Uterus (tissue), 4 donors: ENCODE measurements around the gene CXCL6. TPM values are rescaled to one million over a fixed set of nuclear protein-coding genes. Genes with fewer than 3 reads are reported as not detected.

Experiments used
- DNase-seq, 2 donors: peaks; one replicate each; pipeline ENCODE4 v3.0.0-alpha.2; 2019 to 2020
- H3K27ac ChIP-seq, 2 donors: fragments of 200-600 bp; sonication (generic); 1 replicate in 1 of 2; 2 replicates in 1 of 2; pipeline ENCODE4 v1.5.1; 2016 to 2018
- H3K27me3 ChIP-seq, 2 donors: fragments of 200-600 bp; sonication (generic); one replicate each; pipeline ENCODE4 v1.5.1; 2018 to 2019; ENCODE audit warnings: control low read depth in 1 of 2
- H3K36me3 ChIP-seq, 2 donors: fragments of 200-600 bp; sonication (generic); one replicate each; pipeline ENCODE4 v1.5.1; 2019; ENCODE audit warnings: control low read depth in 1 of 2
- H3K4me1 ChIP-seq, 2 donors: fragments of 200-600 bp; sonication (generic); one replicate each; pipeline ENCODE4 v1.5.1; 2018 to 2019; ENCODE audit warnings: control low read depth in 1 of 2
- H3K4me3 ChIP-seq, 2 donors: fragments of 200-600 bp; sonication (generic); 1 replicate in 1 of 2; 2 replicates in 1 of 2; pipeline ENCODE4 v1.5.1; 2018 to 2019; ENCODE audit warnings: mild to moderate bottlenecking in 1 of 2
- H3K9me3 ChIP-seq, 2 donors: fragments of 200-600 bp; sonication (generic); one replicate each; pipeline ENCODE4 v1.5.1; 2019; ENCODE audit warnings: control low read depth in 1 of 2
- POLR2A ChIP-seq, 2 donors: fragments of 450-650 bp; IDR thresholded peaks; one replicate each; pipeline ENCODE4 v1.6.1; 2016; ENCODE audit warnings: antibody characterized with exemption in 2 of 2, mild to moderate bottlenecking in 1 of 2, moderate library complexity in 1 of 2
- intact Hi-C: fragments of 100-400 bp; cut with DNase I; formaldehyde crosslinking; loops from one replicate; pipeline ENCODE4 v1.15.1; 2023; ENCODE audit warnings: low total_unique reads
- total RNA-seq, 4 donors: library from RNA; depleted of rRNA in 3 of 4; stranded (reverse); fragments of >200 nt in 3 of 4; gene quantifications; one replicate each; pipeline versions ENCODE4 v1.1.0 to v1.2.4, GENCODE V29; 2014 to 2023
- TF ChIP-seq, protein P1 (sequence below), 4 experiments: fragments of 200-600 bp in 2 of 4; fragments of 450-650 bp in 2 of 4; sonication (generic) in 2 of 4; IDR thresholded peaks; one replicate each; pipeline ENCODE4 v1.5.1; 2016 to 2019; ENCODE audit warnings: antibody characterized with exemption in 4 of 4, mild to moderate bottlenecking in 2 of 4, moderate library complexity in 1 of 4
- donor health status: DM: yes; HTN: yes; CAD: no.

Gene CXCL6
- total RNA-seq, 4 donors from 2014 or later: 0.28 to 4.1 TPM; not detected in 2

DNA sequence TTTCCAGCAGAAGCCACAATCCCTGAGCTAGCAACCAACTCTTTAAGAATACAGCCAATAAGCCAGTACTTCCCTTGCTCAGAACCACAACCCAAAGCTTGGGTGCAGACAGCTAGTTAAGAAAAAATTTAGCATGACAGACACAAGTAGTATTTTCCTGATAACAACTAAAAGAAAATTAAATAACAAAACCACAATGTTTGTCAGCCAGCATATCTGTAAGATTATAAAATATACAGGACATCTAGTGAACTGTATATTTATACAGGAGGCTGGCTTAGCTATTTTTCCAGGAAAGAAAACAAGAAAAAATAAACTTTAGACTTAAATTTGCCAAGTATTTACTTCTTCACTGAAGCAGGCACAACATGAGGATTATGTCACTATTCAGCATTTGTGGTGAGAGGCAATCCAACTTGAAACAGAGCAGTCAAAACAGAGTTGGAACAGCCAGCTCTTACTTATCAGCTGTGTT is 23.2 kb downstream of the CXCL6 start:
- intact Hi-C loops: no loop called here
- DNase-seq: no peak
- Histone ChIP-seq H3K36me3 (no peaks in the 10 kb centered on the region), H3K4me3 (no peak overlapping the region), H3K4me1 (no peaks in the 10 kb centered on the region), H3K9me3 (no peaks in the 10 kb centered on the region), H3K27ac (no peak overlapping the region), H3K27me3 (no peaks in the 10 kb centered on the region)
- TF ChIP-seq POLR2A (IDR thresholded peaks at IDR 0.05): no peak
- TF ChIP-seq, protein P1, sequence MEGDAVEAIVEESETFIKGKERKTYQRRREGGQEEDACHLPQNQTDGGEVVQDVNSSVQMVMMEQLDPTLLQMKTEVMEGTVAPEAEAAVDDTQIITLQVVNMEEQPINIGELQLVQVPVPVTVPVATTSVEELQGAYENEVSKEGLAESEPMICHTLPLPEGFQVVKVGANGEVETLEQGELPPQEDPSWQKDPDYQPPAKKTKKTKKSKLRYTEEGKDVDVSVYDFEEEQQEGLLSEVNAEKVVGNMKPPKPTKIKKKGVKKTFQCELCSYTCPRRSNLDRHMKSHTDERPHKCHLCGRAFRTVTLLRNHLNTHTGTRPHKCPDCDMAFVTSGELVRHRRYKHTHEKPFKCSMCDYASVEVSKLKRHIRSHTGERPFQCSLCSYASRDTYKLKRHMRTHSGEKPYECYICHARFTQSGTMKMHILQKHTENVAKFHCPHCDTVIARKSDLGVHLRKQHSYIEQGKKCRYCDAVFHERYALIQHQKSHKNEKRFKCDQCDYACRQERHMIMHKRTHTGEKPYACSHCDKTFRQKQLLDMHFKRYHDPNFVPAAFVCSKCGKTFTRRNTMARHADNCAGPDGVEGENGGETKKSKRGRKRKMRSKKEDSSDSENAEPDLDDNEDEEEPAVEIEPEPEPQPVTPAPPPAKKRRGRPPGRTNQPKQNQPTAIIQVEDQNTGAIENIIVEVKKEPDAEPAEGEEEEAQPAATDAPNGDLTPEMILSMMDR (IDR thresholded peaks at IDR 0.05): no peak

DNA sequence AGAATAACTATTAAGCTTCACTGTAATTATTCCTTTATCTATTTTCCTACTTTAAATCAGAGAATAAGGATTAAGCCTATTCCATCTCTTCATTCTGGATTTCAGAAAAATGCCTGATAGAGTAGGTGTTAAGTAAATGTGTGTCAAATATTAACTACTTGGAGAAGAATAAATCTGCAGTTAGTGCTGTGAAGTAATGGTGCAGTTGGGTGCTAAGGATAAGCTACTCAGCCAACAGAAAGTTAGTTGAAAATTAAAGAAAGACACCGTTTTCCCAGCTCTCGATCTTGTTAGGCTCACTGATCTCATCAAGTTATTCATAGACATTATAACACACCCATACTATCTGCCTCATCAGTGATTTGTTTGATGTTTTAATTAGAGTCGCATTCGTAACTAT is 23.7 kb downstream of the CXCL6 start:
- DNase-seq: no peak
- intact Hi-C loops: no loop called here
- H3K36me3 ChIP-seq: no peaks in the 10 kb centered on the region
- no peak overlapping the region for H3K27ac ChIP-seq
- no peaks in the 10 kb centered on the region for H3K4me1 ChIP-seq
- TF ChIP-seq, protein P1 (IDR thresholded peaks at IDR 0.05): no peak
- no peak for TF ChIP-seq POLR2A (IDR thresholded peaks at IDR 0.05)
- no peak overlapping the region for H3K4me3 ChIP-seq
- H3K27me3 ChIP-seq: no peaks in the 10 kb centered on the region
- no peaks in the 10 kb centered on the region for H3K9me3 ChIP-seq

DNA sequence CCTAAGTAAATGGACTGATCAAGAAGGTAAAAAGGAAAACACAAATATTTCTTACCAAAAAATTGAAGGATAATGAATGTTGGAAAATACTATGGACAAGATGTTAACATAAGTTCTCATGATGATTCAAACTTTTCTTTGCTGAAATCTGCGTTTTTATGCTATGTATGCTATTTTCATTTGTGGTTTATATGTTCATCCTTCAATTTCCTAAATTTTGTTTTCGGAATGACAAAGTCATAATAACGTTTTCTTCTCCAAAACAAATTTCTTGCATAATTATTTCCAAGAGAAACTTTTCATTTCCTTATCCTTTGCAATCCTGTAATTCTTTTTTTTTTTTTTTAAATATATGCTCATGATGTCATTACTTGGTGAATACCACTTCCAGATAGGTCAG is 24.4 kb downstream of the CXCL6 start:
- H3K27ac ChIP-seq: no peak overlapping the region
- no peak for TF ChIP-seq POLR2A (IDR thresholded peaks at IDR 0.05)
- TF ChIP-seq, protein P1 (IDR thresholded peaks at IDR 0.05): no peak
- H3K27me3 ChIP-seq: peaks cover 0 to 6% of the 10 kb centered on the region in 2 donors
- H3K4me1 ChIP-seq: no peaks in the 10 kb centered on the region
- no peaks in the 10 kb centered on the region for H3K9me3 ChIP-seq
- no peaks in the 10 kb centered on the region for H3K36me3 ChIP-seq
- no peak overlapping the region for H3K4me3 ChIP-seq
- intact Hi-C loops: no loop called here
- DNase-seq: no peak

DNA sequence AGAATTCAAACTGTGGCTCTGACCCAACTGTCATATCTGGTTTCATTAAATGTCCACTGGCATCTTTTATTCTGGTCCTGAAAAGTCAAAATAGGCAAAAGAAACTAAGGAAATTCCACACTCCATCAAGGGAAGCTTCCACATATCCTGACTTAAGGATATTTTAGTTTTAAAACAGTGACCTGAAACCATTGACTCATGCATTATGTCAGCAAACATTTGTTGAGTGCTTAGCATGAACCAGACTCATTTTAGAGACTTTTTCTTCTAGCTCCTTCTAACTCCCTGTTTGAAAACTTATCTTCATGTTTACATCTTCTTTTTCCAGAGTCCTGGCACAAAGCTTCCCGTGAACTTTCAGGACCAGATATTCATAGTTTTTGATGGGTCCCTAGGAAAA is 25.8 kb downstream of the CXCL6 start:
- Histone ChIP-seq H3K4me1 (no peaks in the 10 kb centered on the region), H3K4me3 (no peak overlapping the region), H3K27me3 (peaks cover 0 to 7% of the 10 kb centered on the region in 2 donors), H3K27ac (no peak overlapping the region), H3K9me3 (no peaks in the 10 kb centered on the region), H3K36me3 (no peaks in the 10 kb centered on the region)
- TF ChIP-seq, protein P1 (IDR thresholded peaks at IDR 0.05): no peak
- no peak for TF ChIP-seq POLR2A (IDR thresholded peaks at IDR 0.05)
- DNase-seq: no peak
- intact Hi-C loops: no loop called here

DNA sequence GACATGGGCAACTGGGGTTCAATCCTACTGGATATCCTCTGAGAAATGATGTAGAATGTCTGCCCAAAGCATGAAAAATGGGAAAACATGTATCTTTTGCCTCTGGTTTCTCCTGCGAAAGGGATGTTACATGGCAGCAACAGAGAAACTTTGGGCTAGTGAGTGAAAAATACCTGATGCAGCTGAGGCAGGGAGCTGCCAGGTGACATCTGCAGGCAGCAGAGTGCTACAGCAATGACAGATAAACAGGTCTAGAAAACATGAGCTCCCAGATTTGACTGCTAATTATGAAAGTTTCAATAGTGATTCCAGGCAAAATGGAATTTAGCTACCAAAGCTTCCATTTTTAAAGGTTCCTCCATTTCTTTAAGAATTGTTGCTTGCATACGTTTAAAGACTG is 27.9 kb downstream of the CXCL6 start:
- Histone ChIP-seq H3K36me3 (no peaks in the 10 kb centered on the region), H3K27me3 (peaks cover 0 to 7% of the 10 kb centered on the region in 2 donors), H3K4me3 (no peak overlapping the region), H3K9me3 (no peaks in the 10 kb centered on the region), H3K27ac (no peak overlapping the region), H3K4me1 (peaks cover 0 to under 1% of the 10 kb centered on the region in 2 donors)
- DNase-seq: no peak
- TF ChIP-seq, protein P1 (IDR thresholded peaks at IDR 0.05): no peak
- no peak for TF ChIP-seq POLR2A (IDR thresholded peaks at IDR 0.05)
- intact Hi-C loops: no loop called here
